Measurements from ENCODE around the gene NT5C1A.

The NT5C1A gene

DNA sequence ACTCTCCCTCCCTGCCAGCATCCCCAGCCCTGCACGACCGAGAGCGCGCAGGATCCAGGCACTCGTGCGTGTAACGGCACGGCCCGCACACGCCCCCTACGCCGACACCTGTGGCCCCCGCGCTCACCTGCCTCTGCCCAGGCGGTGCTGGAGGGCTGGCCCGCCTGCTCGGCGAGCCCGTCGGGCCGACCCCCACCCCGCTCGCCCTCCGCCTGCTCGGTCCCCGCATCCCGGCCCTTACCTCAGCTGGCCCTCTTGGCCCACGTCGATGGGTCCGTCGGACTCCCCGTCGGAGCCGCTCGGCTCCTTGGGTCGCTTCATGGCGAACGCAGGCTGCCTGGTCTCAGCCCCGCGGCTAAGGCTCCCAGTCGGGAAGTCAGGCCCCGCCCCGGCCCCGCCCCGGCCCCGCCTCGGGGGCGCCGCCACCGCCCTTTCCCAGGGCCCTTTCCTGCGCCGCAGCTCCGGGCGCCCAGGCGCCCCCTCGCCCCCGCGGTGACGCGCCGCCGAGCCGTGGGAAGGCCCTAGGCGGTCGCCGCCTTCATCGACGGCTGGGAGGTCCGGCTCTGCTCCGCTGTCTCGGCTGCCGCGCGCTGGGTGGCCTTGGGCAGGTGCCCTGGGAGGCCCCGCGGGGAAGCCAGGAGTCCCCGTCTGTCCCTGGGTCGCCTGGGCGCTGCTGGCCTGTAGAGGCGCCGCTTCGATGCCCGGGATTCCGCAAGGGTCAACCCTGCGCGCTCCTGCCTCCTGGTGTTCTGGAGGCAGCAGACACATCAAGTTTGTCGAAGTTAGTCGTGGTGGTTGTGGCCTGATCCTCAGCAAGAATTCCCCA is 32.4 kb downstream of the NT5C1A start, which contains the start of gene HEYL:
TSS of gene HEYL (minus strand) at position 339 of the 826 bp plus-strand sequence. CDS start at position 321, 18 bp downstream.
- no peaks in the 10 kb centered on the region for H3K9me3 ChIP-seq (replicated peaks in 1 of 2; ENCODE audit: control insufficient read depth in 2 of 2, insufficient read depth in 1 of 2, low read depth in 1 of 2, low read length in 2 of 2)
- H3K14ac ChIP-seq (ENCODE audit: low read length) = peak within 1 kb of the TSS; percentile 25
- H2AK5ac ChIP-seq (ENCODE audit: low read depth, low read length) = peak within 1 kb of the TSS; percentile 56
- no CpG with 5 or more reads among the region's 88 CpGs for WGBS, 2 donors (ENCODE audit: extremely low coverage in 2 of 2, insufficient read length in 2 of 2, insufficient replicate concordance in 1 of 2)
- H4K8ac ChIP-seq (ENCODE audit: low read depth, low read length) = peak within 1 kb of the TSS; percentile 26
- H3K4me3 ChIP-seq (ENCODE audit: low read length in 2 of 2) = peak within 1 kb of the TSS in 1 of 2 donors; percentile 91
- H2BK12ac ChIP-seq (ENCODE audit: low read length) = peak within 1 kb of the TSS; percentile 16
- H3K9ac ChIP-seq (ENCODE audit: low read depth, low read length, poor library complexity) = peak within 1 kb of the TSS; percentile 86
- peaks cover 0 to 1% of the 10 kb centered on the region in 2 donors for H3K4me1 ChIP-seq (ENCODE audit: control insufficient read depth in 2 of 2, insufficient read depth in 1 of 2, low read depth in 1 of 2, low read length in 2 of 2)
- H3K36me3 ChIP-seq (replicated peaks in 1 of 2; ENCODE audit: control insufficient read depth in 2 of 2, insufficient read depth in 2 of 2, low read length in 2 of 2) = no peaks in the 10 kb centered on the region
- no peak within 1 kb of the TSS for H2BK5ac ChIP-seq (ENCODE audit: low read length)
- H3K4me2 ChIP-seq (ENCODE audit: insufficient read depth, low read length, poor library complexity, severe bottlenecking) = peak within 1 kb of the TSS; percentile 67
- H3K18ac ChIP-seq (ENCODE audit: low read length) = peak within 1 kb of the TSS; percentile 92
- no peak within 1 kb of the TSS for H4K91ac ChIP-seq (ENCODE audit: low read depth, low read length, poor library complexity)
- DNase-seq (ENCODE audit: low spot score) = peak; percentile 70
- no peak within 1 kb of the TSS for H2BK120ac ChIP-seq (ENCODE audit: low read depth, low read length)
- H3K27me3 ChIP-seq (ENCODE audit: control insufficient read depth in 3 of 3, insufficient read depth in 3 of 3, low read depth in 1 of 3, low read length in 3 of 3) = peaks cover 2 to 86% (median 16%) of the 10 kb centered on the region in 3 experiments
- no peaks in the 10 kb centered on the region for H3K79me1 ChIP-seq (ENCODE audit: low read depth, low read length)
- no peak within 1 kb of the TSS for H3K4ac ChIP-seq (ENCODE audit: low read length)
- peak within 1 kb of the TSS; percentile 90 for H2BK15ac ChIP-seq (ENCODE audit: low read length)
- H3K23ac ChIP-seq (ENCODE audit: low read depth, low read length, poor library complexity) = peak within 1 kb of the TSS; percentile 56
- H3K27ac ChIP-seq (replicated peaks; ENCODE audit: low read length) = no peak within 1 kb of the TSS
- H2AFZ ChIP-seq (ENCODE audit: low read length) = peak within 1 kb of the TSS; percentile 75

DNA sequence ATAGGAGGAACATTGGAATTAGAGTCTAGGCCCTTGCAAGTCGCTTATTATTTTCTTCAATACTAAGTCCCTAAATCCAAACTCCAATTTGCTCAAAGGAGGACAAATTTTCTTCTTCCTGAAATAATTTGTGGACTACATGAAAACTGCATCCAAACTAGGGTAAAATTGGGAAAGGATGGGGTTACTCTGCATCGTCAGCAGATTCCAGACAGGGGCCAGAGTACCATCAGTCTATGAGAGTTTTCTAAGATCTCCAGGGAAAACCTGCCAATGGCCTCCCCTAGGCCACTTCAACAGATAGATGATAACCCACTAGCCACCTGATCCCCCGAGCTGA is 33.0 kb downstream of the NT5C1A start:
- Histone ChIP-seq H4K8ac (ENCODE audit: low read depth, low read length) (peak overlapping the region; percentile 26), H2BK12ac (ENCODE audit: low read length) (no peak overlapping the region), H3K27me3 (ENCODE audit: control insufficient read depth in 3 of 3, insufficient read depth in 3 of 3, low read depth in 1 of 3, low read length in 3 of 3) (peaks cover 2 to 84% (median 16%) of the 10 kb centered on the region in 3 experiments), H3K4me1 (ENCODE audit: control insufficient read depth in 2 of 2, insufficient read depth in 1 of 2, low read depth in 1 of 2, low read length in 2 of 2) (peaks cover 0 to 1% of the 10 kb centered on the region in 2 donors), H3K18ac (ENCODE audit: low read length) (peak overlapping the region; percentile 88), H3K4ac (ENCODE audit: low read length) (no peak overlapping the region), H3K9ac (ENCODE audit: low read depth, low read length, poor library complexity) (peak overlapping the region; percentile 86), H3K9me3 (replicated peaks in 1 of 2; ENCODE audit: control insufficient read depth in 2 of 2, insufficient read depth in 1 of 2, low read depth in 1 of 2, low read length in 2 of 2) (no peaks in the 10 kb centered on the region), H3K23ac (ENCODE audit: low read depth, low read length, poor library complexity) (peak overlapping the region; percentile 37), H2AK5ac (ENCODE audit: low read depth, low read length) (peak overlapping the region; percentile 56), H3K14ac (ENCODE audit: low read length) (peak overlapping the region; percentile 25), H3K36me3 (replicated peaks in 1 of 2; ENCODE audit: control insufficient read depth in 2 of 2, insufficient read depth in 2 of 2, low read length in 2 of 2) (no peaks in the 10 kb centered on the region), H3K27ac (replicated peaks; ENCODE audit: low read length) (no peak overlapping the region), H2BK120ac (ENCODE audit: low read depth, low read length) (no peak overlapping the region), H2BK5ac (ENCODE audit: low read length) (no peak overlapping the region), H3K79me1 (ENCODE audit: low read depth, low read length) (no peaks in the 10 kb centered on the region), H2BK15ac (ENCODE audit: low read length) (peak overlapping the region; percentile 90), H4K91ac (ENCODE audit: low read depth, low read length, poor library complexity) (no peak overlapping the region), H2AFZ (ENCODE audit: low read length) (no peak overlapping the region), H3K4me2 (ENCODE audit: insufficient read depth, low read length, poor library complexity, severe bottlenecking) (peak overlapping the region; percentile 67), H3K4me3 (ENCODE audit: low read length in 2 of 2) (peak overlapping the region in 1 of 2 donors; percentile 91)
- DNase-seq (ENCODE audit: low spot score) = no peak
- WGBS, 2 donors (ENCODE audit: extremely low coverage in 2 of 2, insufficient read length in 2 of 2, insufficient replicate concordance in 1 of 2) = no CpG with 5 or more reads among the region's 3 CpGs

DNA sequence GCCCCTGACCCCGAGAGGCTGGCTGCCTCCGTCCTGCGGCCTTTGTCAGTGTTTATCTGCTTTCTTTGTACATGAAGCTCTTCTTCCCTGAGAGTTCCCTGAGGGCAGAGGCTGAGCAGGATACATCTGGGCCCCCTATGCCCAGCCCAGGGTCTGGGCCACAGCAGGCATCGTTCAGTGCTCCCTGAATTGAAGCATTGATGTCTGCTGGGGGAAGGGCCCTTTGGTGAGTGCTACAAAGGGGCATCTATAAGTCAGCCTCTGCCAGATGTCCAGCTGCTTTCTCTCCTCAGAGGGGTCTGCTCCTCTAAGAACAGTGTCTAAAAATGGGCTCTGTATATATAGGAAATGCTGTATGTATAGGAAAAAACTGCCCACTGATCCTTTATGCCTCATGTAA is 34.5 kb downstream of the NT5C1A start:
- H3K4me3 ChIP-seq (ENCODE audit: low read length in 2 of 2) = no peak overlapping the region
- H4K8ac ChIP-seq (ENCODE audit: low read depth, low read length) = no peak overlapping the region
- peaks cover 0 to 13% of the 10 kb centered on the region in 2 donors for H3K4me1 ChIP-seq (ENCODE audit: control insufficient read depth in 2 of 2, insufficient read depth in 1 of 2, low read depth in 1 of 2, low read length in 2 of 2)
- H2BK120ac ChIP-seq (ENCODE audit: low read depth, low read length) = no peak overlapping the region
- H2AFZ ChIP-seq (ENCODE audit: low read length) = no peak overlapping the region
- H2BK12ac ChIP-seq (ENCODE audit: low read length) = no peak overlapping the region
- no peak overlapping the region for H4K91ac ChIP-seq (ENCODE audit: low read depth, low read length, poor library complexity)
- no peak overlapping the region for H3K23ac ChIP-seq (ENCODE audit: low read depth, low read length, poor library complexity)
- H3K36me3 ChIP-seq (replicated peaks in 1 of 2; ENCODE audit: control insufficient read depth in 2 of 2, insufficient read depth in 2 of 2, low read length in 2 of 2) = no peaks in the 10 kb centered on the region
- no peak overlapping the region for H2BK15ac ChIP-seq (ENCODE audit: low read length)
- no peak overlapping the region for H2AK5ac ChIP-seq (ENCODE audit: low read depth, low read length)
- H3K27me3 ChIP-seq (ENCODE audit: control insufficient read depth in 3 of 3, insufficient read depth in 3 of 3, low read depth in 1 of 3, low read length in 3 of 3) = peaks cover 2 to 89% (median 19%) of the 10 kb centered on the region in 3 experiments
- no peaks in the 10 kb centered on the region for H3K9me3 ChIP-seq (replicated peaks in 1 of 2; ENCODE audit: control insufficient read depth in 2 of 2, insufficient read depth in 1 of 2, low read depth in 1 of 2, low read length in 2 of 2)
- H3K79me1 ChIP-seq (ENCODE audit: low read depth, low read length) = no peaks in the 10 kb centered on the region
- no peak overlapping the region for H3K9ac ChIP-seq (ENCODE audit: low read depth, low read length, poor library complexity)
- no peak overlapping the region for H3K4ac ChIP-seq (ENCODE audit: low read length)
- no peak overlapping the region for H3K14ac ChIP-seq (ENCODE audit: low read length)
- H3K18ac ChIP-seq (ENCODE audit: low read length) = no peak overlapping the region
- no peak for DNase-seq (ENCODE audit: low spot score)
- no peak overlapping the region for H3K4me2 ChIP-seq (ENCODE audit: insufficient read depth, low read length, poor library complexity, severe bottlenecking)
- no peak overlapping the region for H2BK5ac ChIP-seq (ENCODE audit: low read length)
- no CpG with 5 or more reads among the region's 4 CpGs for WGBS, 2 donors (ENCODE audit: extremely low coverage in 2 of 2, insufficient read length in 2 of 2, insufficient replicate concordance in 1 of 2)
- H3K27ac ChIP-seq (replicated peaks; ENCODE audit: low read length) = no peak overlapping the region

DNA sequence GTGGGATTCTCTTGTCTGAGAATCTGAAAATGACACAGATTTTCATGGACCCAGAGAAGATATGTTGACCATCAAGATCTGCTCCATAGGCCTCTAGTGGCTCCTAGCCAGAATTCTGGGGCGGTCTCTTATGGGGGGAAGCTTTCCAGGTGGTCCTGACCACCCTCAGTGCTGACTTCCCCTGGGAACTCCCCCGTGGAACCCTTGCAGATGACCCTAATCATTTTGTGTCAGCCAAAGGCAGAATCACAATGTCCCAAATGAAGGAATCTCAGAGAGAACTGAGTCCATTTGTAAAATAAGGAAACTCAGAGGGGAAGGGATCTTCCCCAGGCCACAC is 36.1 kb downstream of the NT5C1A start:
- no peak overlapping the region for H3K4ac ChIP-seq (ENCODE audit: low read length)
- H3K4me3 ChIP-seq (ENCODE audit: low read length in 2 of 2) = no peak overlapping the region
- no peak overlapping the region for H3K18ac ChIP-seq (ENCODE audit: low read length)
- H3K4me2 ChIP-seq (ENCODE audit: insufficient read depth, low read length, poor library complexity, severe bottlenecking) = no peak overlapping the region
- no peak overlapping the region for H3K9ac ChIP-seq (ENCODE audit: low read depth, low read length, poor library complexity)
- H4K91ac ChIP-seq (ENCODE audit: low read depth, low read length, poor library complexity) = no peak overlapping the region
- peaks cover 0 to 2% of the 10 kb centered on the region in 2 donors for H3K36me3 ChIP-seq (replicated peaks in 1 of 2; ENCODE audit: control insufficient read depth in 2 of 2, insufficient read depth in 2 of 2, low read length in 2 of 2)
- H3K9me3 ChIP-seq (replicated peaks in 1 of 2; ENCODE audit: control insufficient read depth in 2 of 2, insufficient read depth in 1 of 2, low read depth in 1 of 2, low read length in 2 of 2) = no peaks in the 10 kb centered on the region
- H2BK120ac ChIP-seq (ENCODE audit: low read depth, low read length) = no peak overlapping the region
- no peak overlapping the region for H2BK12ac ChIP-seq (ENCODE audit: low read length)
- H2BK5ac ChIP-seq (ENCODE audit: low read length) = no peak overlapping the region
- no peak for DNase-seq (ENCODE audit: low spot score)
- peaks cover 0 to 20% of the 10 kb centered on the region in 2 donors for H3K4me1 ChIP-seq (ENCODE audit: control insufficient read depth in 2 of 2, insufficient read depth in 1 of 2, low read depth in 1 of 2, low read length in 2 of 2)
- H3K14ac ChIP-seq (ENCODE audit: low read length) = no peak overlapping the region
- H2AFZ ChIP-seq (ENCODE audit: low read length) = no peak overlapping the region
- WGBS, 2 donors (ENCODE audit: extremely low coverage in 2 of 2, insufficient read length in 2 of 2, insufficient replicate concordance in 1 of 2) = no CpG with 5 or more reads among the region's 2 CpGs
- H3K27me3 ChIP-seq (ENCODE audit: control insufficient read depth in 3 of 3, insufficient read depth in 3 of 3, low read depth in 1 of 3, low read length in 3 of 3) = peaks cover 2 to 93% (median 19%) of the 10 kb centered on the region in 3 experiments
- no peak overlapping the region for H2AK5ac ChIP-seq (ENCODE audit: low read depth, low read length)
- H2BK15ac ChIP-seq (ENCODE audit: low read length) = no peak overlapping the region
- no peak overlapping the region for H4K8ac ChIP-seq (ENCODE audit: low read depth, low read length)
- H3K27ac ChIP-seq (replicated peaks; ENCODE audit: low read length) = no peak overlapping the region
- no peaks in the 10 kb centered on the region for H3K79me1 ChIP-seq (ENCODE audit: low read depth, low read length)
- no peak overlapping the region for H3K23ac ChIP-seq (ENCODE audit: low read depth, low read length, poor library complexity)
